Activated CD4-positive, alpha-beta memory T cell treated with anti-CD3 and anti-CD28 coated beads, Interleukin-2, amount 10 ng/mL, durations not matched to agents 7 days and 5 days (primary cell): ENCODE results near the gene KIAA0930. TPM values are rescaled to one million over a fixed set of nuclear protein-coding genes. Genes with fewer than 3 reads are reported as not detected.

Experiments
- CTCF ChIA-PET: fragments of 350-600 bp; sonication (Branson Sonifier 250); formaldehyde crosslinking; loops from one replicate; lab custom pipeline; 2021; ENCODE audit warnings: antibody characterized with exemption, inconsistent platforms; lab: Charles Lee
- POLR2A ChIA-PET: fragments of 350-600 bp; sonication (Branson Sonifier 250); formaldehyde crosslinking; loops from one replicate; lab custom pipeline; 2021; ENCODE audit warnings: antibody characterized with exemption; lab: Charles Lee
- DNase-seq: peaks from one replicate; pipeline ENCODE4 v3.0.0-alpha.2; 2020
- H3K27ac Mint-ChIP-seq: one replicate; pipeline ENCODE4 v1.8.0; 2021; ENCODE audit warnings: mild to moderate bottlenecking, mixed read lengths
- H3K27me3 Mint-ChIP-seq: one replicate; pipeline ENCODE4 v1.8.0; 2021; ENCODE audit warnings: mixed read lengths
- H3K36me3 Mint-ChIP-seq: one replicate; pipeline ENCODE4 v1.8.0; 2021; ENCODE audit warnings: low read depth, mixed read lengths
- H3K4me1 Mint-ChIP-seq: one replicate; pipeline ENCODE4 v1.8.0; 2021; ENCODE audit warnings: mixed read lengths
- H3K4me3 Mint-ChIP-seq: one replicate; pipeline ENCODE4 v1.8.0; 2021; ENCODE audit warnings: mild to moderate bottlenecking, mixed read lengths
- H3K9me3 Mint-ChIP-seq: one replicate; pipeline ENCODE4 v1.8.0; 2021; ENCODE audit warnings: mixed read lengths
- total RNA-seq, 2 experiments: library from RNA; stranded (reverse); gene quantifications; one replicate each; pipeline ENCODE4 v1.2.3, GENCODE V29; 2021

KIAA0930 gene
- total RNA-seq, 2 experiments from 2014 or later: 22.2 to 30.0 TPM

GRCh38 chr22:45212992-45213751 is 27.5 kb downstream of the KIAA0930 start:
- ChIA-PET CTCF (no interaction called here), POLR2A (no interaction called here)
- DNase-seq: no peak
- Mint-ChIP-seq H3K9me3 (no peaks in the 10 kb centered on the region), H3K36me3 (no peaks in the 10 kb centered on the region), H3K4me1 (no peaks in the 10 kb centered on the region), H3K4me3 (no peak overlapping the region), H3K27me3 (no peaks in the 10 kb centered on the region), H3K27ac (no peak overlapping the region)

- ChIA-PET CTCF (no interaction called here), POLR2A (no interaction called here)
- DNase-seq: no peak
- no peak overlapping the region for H3K27ac Mint-ChIP-seq
- no peaks in the 10 kb centered on the region for H3K9me3 Mint-ChIP-seq
- H3K4me1 Mint-ChIP-seq: no peaks in the 10 kb centered on the region
- no peak overlapping the region for H3K4me3 Mint-ChIP-seq
- H3K36me3 Mint-ChIP-seq: no peaks in the 10 kb centered on the region
- no peaks in the 10 kb centered on the region for H3K27me3 Mint-ChIP-seq
These were observed 28.4 kb downstream of the KIAA0930 start for GRCh38 chr22:45212306-45212709.

GRCh38 chr22:45211848-45212247 is 28.8 kb downstream of the KIAA0930 start:
- CTCF ChIA-PET: interaction anchor here (0.5 kb wide), 1 partner anchor 35 kb away, joined by 3 read pairs; no protein-coding TSS in a partner anchor

GRCh38 chr22:45211435-45211834 is 29.3 kb downstream of the KIAA0930 start:
- Mint-ChIP-seq H3K36me3 (no peaks in the 10 kb centered on the region), H3K4me3 (no peak overlapping the region), H3K9me3 (no peaks in the 10 kb centered on the region), H3K27ac (no peak overlapping the region), H3K4me1 (no peaks in the 10 kb centered on the region), H3K27me3 (no peaks in the 10 kb centered on the region)
- ChIA-PET POLR2A (no interaction called here), CTCF (interaction anchor here (0.5 kb wide), 1 partner anchor 35 kb away, joined by 3 read pairs; no protein-coding TSS in a partner anchor)
- no peak for DNase-seq

More at GRCh38 chr22:45211848-45212247, 28.8 kb downstream of the KIAA0930 start:
- DNase-seq: no peak
- Mint-ChIP-seq H3K27me3 (no peaks in the 10 kb centered on the region), H3K9me3 (no peaks in the 10 kb centered on the region), H3K4me3 (no peak overlapping the region), H3K36me3 (no peaks in the 10 kb centered on the region), H3K4me1 (no peaks in the 10 kb centered on the region), H3K27ac (no peak overlapping the region)
- POLR2A ChIA-PET: no interaction called here

- Mint-ChIP-seq H3K4me1 (no peaks in the 10 kb centered on the region), H3K36me3 (no peaks in the 10 kb centered on the region), H3K27ac (no peak overlapping the region), H3K27me3 (no peaks in the 10 kb centered on the region), H3K9me3 (no peaks in the 10 kb centered on the region), H3K4me3 (no peak overlapping the region)
- CTCF ChIA-PET: no interaction called here
- POLR2A ChIA-PET: no interaction called here
- DNase-seq: no peak
These were observed 29.7 kb downstream of the KIAA0930 start for GRCh38 chr22:45210991-45211390.

- POLR2A ChIA-PET: no interaction called here
These were observed 30.1 kb downstream of the KIAA0930 start for GRCh38 chr22:45210577-45210976.

GRCh38 chr22:45210174-45210573 is 30.5 kb downstream of the KIAA0930 start:
- DNase-seq: no peak
- Mint-ChIP-seq H3K27me3 (no peaks in the 10 kb centered on the region), H3K36me3 (no peaks in the 10 kb centered on the region), H3K27ac (no peak overlapping the region), H3K9me3 (no peaks in the 10 kb centered on the region), H3K4me3 (no peak overlapping the region), H3K4me1 (no peaks in the 10 kb centered on the region)
- CTCF ChIA-PET: interaction anchor here (1.4 kb wide), 1 partner anchor 8 kb away, joined by 9 read pairs; no protein-coding TSS in a partner anchor
- POLR2A ChIA-PET: no interaction called here

More at GRCh38 chr22:45210577-45210976, 30.1 kb downstream of the KIAA0930 start:
- Mint-ChIP-seq H3K36me3 (no peaks in the 10 kb centered on the region), H3K9me3 (no peaks in the 10 kb centered on the region), H3K27ac (no peak overlapping the region), H3K4me1 (no peaks in the 10 kb centered on the region), H3K4me3 (no peak overlapping the region), H3K27me3 (no peaks in the 10 kb centered on the region)
- DNase-seq: no peak
- CTCF ChIA-PET: no interaction called here

GRCh38 chr22:45208993-45209838 is 31.5 kb downstream of the KIAA0930 start:
- H3K4me3 Mint-ChIP-seq: no peak overlapping the region
- DNase-seq: no peak
- no peaks in the 10 kb centered on the region for H3K36me3 Mint-ChIP-seq
- H3K9me3 Mint-ChIP-seq: no peaks in the 10 kb centered on the region
- CTCF ChIA-PET: interaction anchor here (0.6 to 1.4 kb wide), 6 partner anchors 9 to 1978 kb away, joined by 3 to 9 read pairs (median 3); no protein-coding TSS in a partner anchor
- POLR2A ChIA-PET: no interaction called here
- H3K4me1 Mint-ChIP-seq: no peaks in the 10 kb centered on the region
- no peak overlapping the region for H3K27ac Mint-ChIP-seq
- H3K27me3 Mint-ChIP-seq: no peaks in the 10 kb centered on the region

- POLR2A ChIA-PET: no interaction called here
- H3K36me3 Mint-ChIP-seq: no peaks in the 10 kb centered on the region
- CTCF ChIA-PET: interaction anchor here (0.6 to 1.4 kb wide), 5 partner anchors 9 to 1977 kb away, joined by 3 to 9 read pairs (median 3); no protein-coding TSS in a partner anchor
- no peaks in the 10 kb centered on the region for H3K27me3 Mint-ChIP-seq
- H3K9me3 Mint-ChIP-seq: no peaks in the 10 kb centered on the region
- H3K4me3 Mint-ChIP-seq: no peak overlapping the region
- H3K27ac Mint-ChIP-seq: no peak overlapping the region
- DNase-seq: no peak
- no peaks in the 10 kb centered on the region for H3K4me1 Mint-ChIP-seq
These were observed 32.0 kb downstream of the KIAA0930 start for GRCh38 chr22:45208696-45208992.

GRCh38 chr22:45207981-45208664 is 32.6 kb downstream of the KIAA0930 start:
- no peak overlapping the region for H3K4me3 Mint-ChIP-seq

GRCh38 chr22:45207533-45207932 is 33.2 kb downstream of the KIAA0930 start:
- no peak for DNase-seq

More at GRCh38 chr22:45207981-45208664, 32.6 kb downstream of the KIAA0930 start:
- ChIA-PET POLR2A (no interaction called here), CTCF (interaction anchor here (0.6 to 1.3 kb wide), 3 partner anchors 11 to 1977 kb away, joined by 3 read pairs; no protein-coding TSS in a partner anchor)
- DNase-seq: no peak
- Mint-ChIP-seq H3K27me3 (no peaks in the 10 kb centered on the region), H3K4me1 (no peaks in the 10 kb centered on the region), H3K9me3 (no peaks in the 10 kb centered on the region), H3K27ac (no peak overlapping the region), H3K36me3 (no peaks in the 10 kb centered on the region)

GRCh38 chr22:45206233-45206632 is 34.5 kb downstream of the KIAA0930 start:
- POLR2A ChIA-PET: no interaction called here
- Mint-ChIP-seq H3K27ac (no peak overlapping the region), H3K9me3 (no peaks in the 10 kb centered on the region), H3K4me3 (no peak overlapping the region), H3K27me3 (no peaks in the 10 kb centered on the region), H3K4me1 (no peaks in the 10 kb centered on the region), H3K36me3 (no peaks in the 10 kb centered on the region)
- CTCF ChIA-PET: interaction anchor here (0.6 to 1.0 kb wide), 3 partner anchors 34 to 334 kb away, joined by 3 to 4 read pairs (median 4); no protein-coding TSS in a partner anchor
- DNase-seq: no peak

More at GRCh38 chr22:45207533-45207932, 33.2 kb downstream of the KIAA0930 start:
- no peaks in the 10 kb centered on the region for H3K36me3 Mint-ChIP-seq
- H3K4me3 Mint-ChIP-seq: no peak overlapping the region
- no peaks in the 10 kb centered on the region for H3K9me3 Mint-ChIP-seq
- no peaks in the 10 kb centered on the region for H3K27me3 Mint-ChIP-seq
- ChIA-PET CTCF (interaction anchor here (1.3 kb wide), 1 partner anchor 10 kb away, joined by 3 read pairs; no protein-coding TSS in a partner anchor), POLR2A (no interaction called here)
- H3K27ac Mint-ChIP-seq: no peak overlapping the region
- no peaks in the 10 kb centered on the region for H3K4me1 Mint-ChIP-seq
